Endothelial cell of coronary artery (primary cell): ENCODE data around the gene FRY. TPM values are rescaled to one million over a fixed set of nuclear protein-coding genes. Genes with fewer than 3 reads are reported as not detected.

Experiments used
- total RNA-seq: library from RNA; depleted of rRNA; stranded (reverse); fragments of >200 nt; gene quantifications from 2 replicates; pipeline ENCODE4 v1.2.3, GENCODE V29; 2014

FRY gene
- total RNA-seq, result 27.3 and 43.6 TPM in 2 replicates

DNA sequence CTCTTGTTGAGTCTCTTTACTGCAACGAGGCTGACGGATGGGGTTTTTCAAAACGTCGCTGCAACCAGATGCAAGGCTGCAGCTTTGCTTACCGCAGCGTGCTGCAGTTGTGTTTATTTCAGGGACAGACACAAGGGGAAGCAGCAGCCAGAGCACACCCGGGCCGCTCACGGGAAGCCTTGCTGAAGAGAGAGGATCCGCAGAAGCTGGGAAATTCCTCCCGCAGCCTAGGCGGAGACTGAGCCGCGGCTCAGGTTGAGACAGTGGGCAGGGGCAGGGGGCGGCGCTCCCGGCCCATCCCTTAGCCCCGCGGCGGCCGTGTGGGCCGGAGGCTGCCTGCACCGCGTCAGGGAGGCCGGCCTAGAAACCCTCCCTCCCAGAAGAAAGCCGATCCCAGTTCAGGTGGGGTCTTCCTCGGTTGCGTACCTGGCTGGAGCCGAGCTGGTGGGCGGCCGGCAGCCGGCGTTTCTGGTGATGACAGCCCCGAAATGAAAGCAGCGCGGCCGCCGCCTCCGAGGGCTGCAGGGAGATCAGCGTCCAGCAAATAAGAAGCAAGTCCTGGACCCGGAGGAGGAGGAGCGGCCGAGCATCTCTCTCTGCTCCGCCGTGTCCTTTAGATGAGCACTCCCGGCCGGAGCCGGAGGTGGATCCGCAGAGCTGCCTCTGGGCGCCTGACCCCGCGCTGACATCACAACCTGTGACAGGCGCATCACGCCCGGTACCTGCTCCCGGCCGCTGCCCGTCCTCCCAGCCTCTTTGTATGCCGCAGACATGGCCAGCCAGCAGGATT is at the start of gene FRY:
Gene FRY (plus strand): TSS at position 750 of the 790 bp plus-strand sequence. CDS start 22 bp downstream, at position 772.

DNA sequence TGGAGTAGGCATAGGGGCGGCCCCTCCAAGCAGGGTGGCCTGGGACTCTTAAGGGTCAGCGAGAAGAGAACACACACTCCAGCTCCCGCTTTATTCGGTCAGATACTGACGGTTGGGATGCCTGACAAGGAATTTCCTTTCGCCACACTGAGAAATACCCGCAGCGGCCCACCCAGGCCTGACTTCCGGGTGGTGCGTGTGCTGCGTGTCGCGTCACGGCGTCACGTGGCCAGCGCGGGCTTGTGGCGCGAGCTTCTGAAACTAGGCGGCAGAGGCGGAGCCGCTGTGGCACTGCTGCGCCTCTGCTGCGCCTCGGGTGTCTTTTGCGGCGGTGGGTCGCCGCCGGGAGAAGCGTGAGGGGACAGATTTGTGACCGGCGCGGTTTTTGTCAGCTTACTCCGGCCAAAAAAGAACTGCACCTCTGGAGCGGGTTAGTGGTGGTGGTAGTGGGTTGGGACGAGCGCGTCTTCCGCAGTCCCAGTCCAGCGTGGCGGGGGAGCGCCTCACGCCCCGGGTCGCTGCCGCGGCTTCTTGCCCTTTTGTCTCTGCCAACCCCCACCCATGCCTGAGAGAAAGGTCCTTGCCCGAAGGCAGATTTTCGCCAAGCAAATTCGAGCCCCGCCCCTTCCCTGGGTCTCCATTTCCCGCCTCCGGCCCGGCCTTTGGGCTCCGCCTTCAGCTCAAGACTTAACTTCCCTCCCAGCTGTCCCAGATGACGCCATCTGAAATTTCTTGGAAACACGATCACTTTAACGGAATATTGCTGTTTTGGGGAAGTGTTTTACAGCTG is 283.9 kb downstream of the FRY start, which contains the start of the genes BRCA2 and ZAR1L:
Gene BRCA2 (plus strand): TSS at position 271 of the 790 bp plus-strand sequence. CDS start 953 bp downstream, outside the sequence.
Gene ZAR1L (minus strand): TSS at position 126 of the 790 bp plus-strand sequence. CDS start 3,438 bp downstream, outside the sequence.

